KG1 (cell line): ENCODE measurements around the gene PPIL6.

Source experiments
- DNase-seq: peaks from one replicate; lab custom pipeline; 2025; lab: John Stamatoyannopoulos, UW

PPIL6 gene

DNA sequence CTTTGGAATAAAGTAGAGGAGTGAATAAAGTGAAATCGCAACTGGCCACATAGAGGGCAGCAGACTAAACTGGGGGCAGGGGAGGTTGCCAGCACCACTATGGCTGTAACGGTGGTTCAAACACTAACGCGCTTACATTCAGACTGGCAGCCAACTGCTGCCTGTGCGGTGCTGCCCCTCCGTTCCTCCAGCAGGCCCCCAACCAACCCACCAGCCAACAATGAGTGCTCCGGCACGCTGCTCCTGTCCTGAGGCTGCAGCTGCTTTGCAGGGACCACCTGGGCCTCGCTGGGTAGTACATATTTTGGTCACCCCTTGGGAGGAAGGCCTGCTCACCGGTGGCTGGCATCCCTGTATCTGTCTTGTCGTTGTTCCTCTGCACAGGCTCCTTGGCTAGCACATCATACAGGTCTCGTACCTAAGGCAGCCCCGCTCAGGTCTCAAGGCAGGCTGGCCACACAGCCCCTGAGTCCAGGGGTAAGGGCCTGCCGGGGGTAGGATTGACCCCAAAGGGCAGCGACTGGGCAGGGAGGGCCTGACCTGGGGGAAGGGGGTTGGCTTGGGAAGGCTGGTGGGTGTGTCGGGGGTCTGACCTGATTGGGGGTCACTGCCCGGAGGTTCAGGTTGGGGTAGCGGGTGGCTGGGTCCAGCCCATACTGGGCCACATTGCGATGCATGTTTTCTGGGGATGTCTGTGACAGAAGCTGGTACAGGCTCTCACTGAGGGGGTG, 8.8 kb upstream of the PPIL6 start:
- DNase-seq = no peak

GRCh38 chr6:109448615-109449014, 8.2 kb upstream of the PPIL6 start:
- DNase-seq = no peak

- no peak for DNase-seq
Measured at GRCh38 chr6:109447878-109448555, 7.6 kb upstream of the PPIL6 start.

- no peak for DNase-seq
Measured at GRCh38 chr6:109447087-109447486, 6.7 kb upstream of the PPIL6 start.

DNA sequence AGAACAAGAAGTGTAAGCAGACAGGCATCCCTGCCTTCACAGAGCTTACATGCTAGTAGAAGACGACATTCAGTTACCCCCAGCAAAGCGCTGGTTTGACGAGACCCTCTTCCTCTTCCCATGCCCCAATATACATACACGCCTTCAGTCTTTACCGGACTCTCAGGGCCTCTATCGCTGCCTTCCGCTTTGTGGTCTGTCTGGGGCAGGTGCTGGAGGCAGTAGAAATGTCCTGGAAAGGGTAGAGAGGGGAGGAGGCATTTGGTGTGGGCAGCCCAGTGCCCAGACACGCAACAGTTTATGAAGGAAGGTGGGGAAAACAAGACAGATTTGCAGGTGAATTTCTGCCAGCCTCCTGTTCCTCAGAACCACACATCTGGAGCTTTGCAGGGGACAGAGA, 6.1 kb upstream of the PPIL6 start:
- no peak for DNase-seq

- no peak for DNase-seq
Measured at GRCh38 chr6:109446072-109446471, 5.6 kb upstream of the PPIL6 start.

GRCh38 chr6:109445382-109445781, 5.0 kb upstream of the PPIL6 start:
- DNase-seq = no peak

GRCh38 chr6:109443425-109443950, 3.1 kb upstream of the PPIL6 start:
- DNase-seq = no peak

- no peak for DNase-seq
Measured at GRCh38 chr6:109442393-109442924, 2.0 kb upstream of the PPIL6 start.

GRCh38 chr6:109441069-109441816, 815 bp upstream of the PPIL6 start:
- peak; percentile 62 for DNase-seq

- no peak for DNase-seq
Measured at GRCh38 chr6:109436041-109436440, 4.4 kb downstream of the PPIL6 start.

DNA sequence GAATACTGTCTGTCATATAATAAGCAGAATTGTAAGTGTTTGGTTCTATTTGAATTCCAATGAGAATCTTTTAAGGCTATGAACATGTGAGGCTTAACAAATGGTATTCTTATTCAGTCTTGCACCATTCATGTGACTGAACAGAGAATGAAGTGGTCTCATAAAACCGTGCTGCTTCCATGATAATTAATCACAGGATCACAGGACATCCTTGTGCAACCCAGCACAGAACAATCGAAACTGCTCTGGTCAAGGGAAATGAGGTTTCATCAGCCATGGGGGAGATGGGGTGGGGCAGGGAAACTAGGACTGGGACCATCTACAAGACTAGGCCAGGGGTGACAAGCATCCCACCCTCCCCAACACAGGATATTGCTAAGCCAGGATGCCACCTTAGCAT, 6.0 kb downstream of the PPIL6 start:
- DNase-seq = no peak

DNA sequence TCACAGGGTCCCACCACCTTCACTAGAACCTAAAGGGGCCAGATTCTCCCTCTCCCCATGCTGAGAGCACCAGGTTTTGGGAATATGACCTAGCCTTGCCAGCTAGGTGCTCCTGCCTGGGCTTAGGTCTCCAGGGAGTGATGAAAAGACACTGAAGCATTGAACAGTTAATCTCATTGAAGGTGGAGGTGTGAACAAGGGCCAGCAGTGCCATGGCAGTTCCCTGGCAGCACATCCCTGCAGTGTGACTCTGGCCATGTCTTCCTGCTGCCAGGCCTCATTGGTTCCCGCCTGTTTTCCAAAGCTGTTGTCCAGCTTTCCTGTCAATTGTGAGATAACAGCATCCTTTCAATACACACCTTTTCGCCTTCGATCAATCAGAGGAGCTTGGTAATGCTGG, 10.9 kb downstream of the PPIL6 start:
- DNase-seq = no peak

GRCh38 chr6:109428889-109429477, 11.4 kb downstream of the PPIL6 start:
- no peak for DNase-seq

DNA sequence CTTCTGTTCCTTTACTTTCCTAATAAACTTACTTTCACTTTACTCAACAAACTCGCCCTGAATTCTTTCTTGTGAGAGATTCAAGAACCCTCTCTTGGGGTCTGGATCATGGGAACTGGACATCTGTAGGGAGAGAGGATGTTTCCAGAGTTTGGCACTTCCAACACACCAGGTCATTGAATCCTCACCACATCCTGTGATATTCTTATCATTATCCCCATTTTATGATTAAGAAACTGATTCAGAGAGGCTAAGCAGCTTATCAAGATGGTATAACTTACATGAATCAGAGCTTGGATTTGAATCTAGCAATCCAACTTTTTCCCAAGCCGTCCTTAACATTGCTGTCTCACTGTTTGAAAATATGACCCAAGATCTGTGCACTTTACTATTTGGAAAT, 15.5 kb downstream of the PPIL6 start:
- no peak for DNase-seq

GRCh38 chr6:109421184-109421583, 19.2 kb downstream of the PPIL6 start:
- DNase-seq = no peak

DNA sequence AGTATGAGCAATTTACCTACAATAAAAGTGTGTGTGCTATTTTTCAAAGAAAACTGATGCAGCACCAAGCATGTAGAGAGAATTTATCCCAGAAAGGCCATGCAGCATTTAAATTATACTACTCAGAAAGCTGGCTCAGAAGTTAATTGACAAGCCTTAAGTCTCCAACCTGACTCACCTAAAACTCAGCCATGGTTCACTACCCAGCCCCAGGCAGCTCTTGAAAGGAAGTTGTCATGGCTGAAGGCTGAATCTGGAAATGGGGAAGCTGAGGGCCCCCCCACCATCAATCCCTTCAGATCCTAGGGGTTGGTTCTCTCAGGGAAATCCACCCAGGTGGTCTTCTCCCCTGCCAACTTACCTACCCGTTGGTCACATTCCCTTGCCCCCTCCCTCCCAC, 19.7 kb downstream of the PPIL6 start:
- DNase-seq = no peak

- DNase-seq = no peak
Measured at GRCh38 chr6:109417646-109418045, 22.8 kb downstream of the PPIL6 start.

DNA sequence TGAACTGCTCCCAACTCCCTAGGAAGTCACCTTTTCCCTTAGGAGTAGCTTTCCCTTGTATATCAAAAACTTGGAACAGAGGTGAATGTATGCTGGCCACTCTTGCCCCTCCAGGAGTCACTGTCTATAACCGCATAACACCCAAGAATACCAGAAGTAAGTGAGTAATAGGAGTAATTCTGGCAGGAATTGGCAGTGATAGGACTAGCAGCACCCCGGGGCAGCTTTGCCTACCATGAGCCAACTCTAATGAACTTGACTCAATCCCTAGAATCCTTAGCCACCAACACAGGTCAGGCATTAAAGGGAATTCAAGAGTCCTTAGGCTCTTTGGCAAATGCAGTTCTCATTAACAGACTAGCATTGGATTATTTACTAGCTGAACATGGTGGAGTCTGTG, 29.4 kb downstream of the PPIL6 start:
- no peak for DNase-seq

DNA sequence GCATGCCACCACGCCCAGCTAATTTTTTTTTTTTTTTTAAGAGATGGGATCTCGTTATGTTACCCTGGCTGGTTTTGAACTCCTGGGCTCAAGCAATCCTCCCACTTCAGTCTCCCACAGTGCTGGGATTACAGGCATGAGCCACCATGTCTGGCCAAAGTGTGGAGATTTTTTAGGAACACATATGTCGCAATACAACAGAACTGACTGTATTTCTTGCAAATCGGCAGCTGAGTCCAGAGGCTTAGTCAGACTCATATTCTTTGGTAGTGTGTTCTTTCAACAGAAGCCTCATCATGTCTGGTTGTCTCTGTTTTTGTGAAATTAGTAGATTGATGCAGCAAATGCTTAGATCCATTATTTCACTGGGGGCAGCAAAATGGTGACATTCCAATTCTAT, 34.2 kb downstream of the PPIL6 start:
- DNase-seq = no peak

GRCh38 chr6:109397020-109397419, 43.4 kb downstream of the PPIL6 start:
- DNase-seq = no peak

GRCh38 chr6:109396046-109396718, 44.2 kb downstream of the PPIL6 start:
- DNase-seq = no peak
